ENCODE measurements around the gene TESK1. TPM values are rescaled to one million over a fixed set of nuclear protein-coding genes. Genes with fewer than 3 reads are reported as not detected.

TESK1 gene
- total and polyA plus RNA-seq, 4 donors = 13.7 to 46.9 (median 30.5) TPM

GRCh38 chr9:35557320-35557719 is 47.7 kb upstream of the TESK1 start:
- no peak for ATAC-seq (ENCODE audit: insufficient read depth, low FRiP score)
- Histone ChIP-seq H3K27ac (ENCODE audit: low read depth in 1 of 2, low read length in 1 of 2) (no peak overlapping the region), H3K4me1 (ENCODE audit: control insufficient read depth in 5 of 5, insufficient read depth in 5 of 5, low read length in 5 of 5) (peaks cover 0 to 3% (median 0%) of the 10 kb centered on the region in 5 donors), H3K36me3 (ENCODE audit: control insufficient read depth in 4 of 4, insufficient read depth in 4 of 4, low read length in 4 of 4) (peaks cover 11 to 56% (median 29%) of the 10 kb centered on the region in 4 donors), H3K27me3 (ENCODE audit: control insufficient read depth in 3 of 3, insufficient read depth in 3 of 3, low read length in 2 of 3) (no peaks in the 10 kb centered on the region), H3K9me3 (ENCODE audit: control insufficient read depth in 4 of 4, insufficient read depth in 3 of 4, low read length in 3 of 4) (no peaks in the 10 kb centered on the region), H3K9ac (ENCODE audit: insufficient read depth in 1 of 2, low read length in 2 of 2) (no peak overlapping the region), H3K4me3 (no peak overlapping the region)
- DNase-seq = no peak
- WGBS, 2 donors = 95% methylated on average over 6 of the region's 6 CpGs
- TF ChIP-seq CTCF (IDR thresholded peaks at IDR 0.05; ENCODE audit: control extremely low read depth, extremely low read depth) = no peak

- no peak for ATAC-seq (ENCODE audit: insufficient read depth, low FRiP score)
- TF ChIP-seq CTCF (IDR thresholded peaks at IDR 0.05; ENCODE audit: control extremely low read depth, extremely low read depth) = no peak
- Histone ChIP-seq H3K9ac (ENCODE audit: insufficient read depth in 1 of 2, low read length in 2 of 2) (no peak overlapping the region), H3K27ac (ENCODE audit: low read depth in 1 of 2, low read length in 1 of 2) (no peak overlapping the region), H3K9me3 (ENCODE audit: control insufficient read depth in 4 of 4, insufficient read depth in 3 of 4, low read length in 3 of 4) (no peaks in the 10 kb centered on the region), H3K4me3 (no peak overlapping the region), H3K4me1 (ENCODE audit: control insufficient read depth in 5 of 5, insufficient read depth in 5 of 5, low read length in 5 of 5) (no peaks in the 10 kb centered on the region), H3K36me3 (ENCODE audit: control insufficient read depth in 4 of 4, insufficient read depth in 4 of 4, low read length in 4 of 4) (peaks cover 11 to 62% (median 30%) of the 10 kb centered on the region in 4 donors), H3K27me3 (ENCODE audit: control insufficient read depth in 3 of 3, insufficient read depth in 3 of 3, low read length in 2 of 3) (no peaks in the 10 kb centered on the region)
- DNase-seq = no peak
- WGBS, 2 donors = 95% methylated on average over 11 of the region's 11 CpGs
Observed at GRCh38 chr9:35558185-35558584, 46.9 kb upstream of the TESK1 start.

GRCh38 chr9:35559792-35560530 is 45.1 kb upstream of the TESK1 start:
- DNase-seq = no peak
- ATAC-seq (ENCODE audit: insufficient read depth, low FRiP score) = no peak
- H3K4me3 ChIP-seq = no peak overlapping the region
- H3K9ac ChIP-seq (ENCODE audit: insufficient read depth in 1 of 2, low read length in 2 of 2) = no peak overlapping the region
- no peaks in the 10 kb centered on the region for H3K27me3 ChIP-seq (ENCODE audit: control insufficient read depth in 3 of 3, insufficient read depth in 3 of 3, low read length in 2 of 3)
- peaks cover 11 to 59% (median 29%) of the 10 kb centered on the region in 4 donors for H3K36me3 ChIP-seq (ENCODE audit: control insufficient read depth in 4 of 4, insufficient read depth in 4 of 4, low read length in 4 of 4)
- peaks cover 0 to 4% (median 0%) of the 10 kb centered on the region in 5 donors for H3K4me1 ChIP-seq (ENCODE audit: control insufficient read depth in 5 of 5, insufficient read depth in 5 of 5, low read length in 5 of 5)
- H3K27ac ChIP-seq (ENCODE audit: low read depth in 1 of 2, low read length in 1 of 2) = no peak overlapping the region
- no peaks in the 10 kb centered on the region for H3K9me3 ChIP-seq (ENCODE audit: control insufficient read depth in 4 of 4, insufficient read depth in 3 of 4, low read length in 3 of 4)
- WGBS, 2 donors = 90 to 91% methylated on average over 20 of the region's 20 CpGs
- TF ChIP-seq CTCF (IDR thresholded peaks at IDR 0.05; ENCODE audit: control extremely low read depth, extremely low read depth) = no peak

Data from lung (tissue), 12 donors.